ENCODE data around the gene FAM13C.

DNA sequence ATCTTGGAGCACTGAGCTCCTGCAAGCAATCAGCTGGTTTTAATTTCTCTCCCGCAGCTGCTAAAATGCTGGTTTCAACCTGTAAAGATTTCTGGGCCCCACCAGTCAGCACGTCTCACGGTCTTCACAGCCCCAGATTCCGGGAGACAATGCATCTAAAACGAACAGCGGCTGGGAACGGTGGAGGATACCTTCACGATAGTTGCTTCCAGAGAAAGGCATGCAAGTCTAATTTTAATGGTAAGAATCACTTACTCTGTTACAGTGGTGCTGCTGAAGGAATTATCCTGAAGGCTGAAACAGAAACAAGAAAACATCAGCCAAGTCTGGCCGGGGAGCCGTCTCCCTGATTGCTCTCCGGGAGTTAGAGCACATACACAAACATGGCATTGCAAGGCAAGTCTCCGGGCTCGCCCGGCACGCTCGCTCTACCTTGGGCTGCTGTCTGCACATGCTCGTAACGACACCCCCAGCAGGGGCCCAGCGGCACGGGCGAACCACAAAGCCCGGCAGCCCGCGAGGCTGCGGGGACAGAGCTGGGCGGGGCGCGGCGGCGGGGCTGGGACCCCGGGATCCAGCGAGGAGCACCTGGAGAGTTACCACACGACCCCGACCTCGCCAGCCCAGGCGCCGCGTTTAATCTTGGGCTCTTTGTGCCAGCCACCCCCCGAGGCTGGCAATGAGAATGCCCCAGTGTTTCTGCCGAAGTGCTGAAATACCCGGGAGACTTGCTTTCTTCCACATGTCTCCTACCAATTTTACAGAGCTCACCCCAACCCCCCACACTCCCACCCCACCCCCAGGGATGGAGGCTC is at the start of gene FAM13C:
- TF ChIP-seq, protein P1, sequence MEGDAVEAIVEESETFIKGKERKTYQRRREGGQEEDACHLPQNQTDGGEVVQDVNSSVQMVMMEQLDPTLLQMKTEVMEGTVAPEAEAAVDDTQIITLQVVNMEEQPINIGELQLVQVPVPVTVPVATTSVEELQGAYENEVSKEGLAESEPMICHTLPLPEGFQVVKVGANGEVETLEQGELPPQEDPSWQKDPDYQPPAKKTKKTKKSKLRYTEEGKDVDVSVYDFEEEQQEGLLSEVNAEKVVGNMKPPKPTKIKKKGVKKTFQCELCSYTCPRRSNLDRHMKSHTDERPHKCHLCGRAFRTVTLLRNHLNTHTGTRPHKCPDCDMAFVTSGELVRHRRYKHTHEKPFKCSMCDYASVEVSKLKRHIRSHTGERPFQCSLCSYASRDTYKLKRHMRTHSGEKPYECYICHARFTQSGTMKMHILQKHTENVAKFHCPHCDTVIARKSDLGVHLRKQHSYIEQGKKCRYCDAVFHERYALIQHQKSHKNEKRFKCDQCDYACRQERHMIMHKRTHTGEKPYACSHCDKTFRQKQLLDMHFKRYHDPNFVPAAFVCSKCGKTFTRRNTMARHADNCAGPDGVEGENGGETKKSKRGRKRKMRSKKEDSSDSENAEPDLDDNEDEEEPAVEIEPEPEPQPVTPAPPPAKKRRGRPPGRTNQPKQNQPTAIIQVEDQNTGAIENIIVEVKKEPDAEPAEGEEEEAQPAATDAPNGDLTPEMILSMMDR (IDR thresholded peaks at IDR 0.05) = peak in 1 of 3 experiments; percentile 6
- TF ChIP-seq EP300 (IDR thresholded peaks at IDR 0.05) = no peak
- no peak for TF ChIP-seq POLR2A (IDR thresholded peaks at IDR 0.05; ENCODE audit: low read depth)

All from esophagus muscularis mucosa (tissue), 4 donors.